ENCODE measurements around the gene FGD6.

The FGD6 gene

GRCh38 chr12:95070378-95070777 lies 146.9 kb downstream of the FGD6 start:
- no peaks in the 10 kb centered on the region for H3K4me1 ChIP-seq
- no peak for DNase-seq
- no peak overlapping the region for H3K4me3 ChIP-seq (ENCODE audit: low read depth, low read length)
- TF ChIP-seq CTCF (IDR thresholded peaks at IDR 0.05; ENCODE audit: low read depth, low read length): no peak
- H3K9me3 ChIP-seq: no peaks in the 10 kb centered on the region
- no peaks in the 10 kb centered on the region for H3K27me3 ChIP-seq
- peaks cover 13% of the 10 kb centered on the region for H3K36me3 ChIP-seq

GRCh38 chr12:95066091-95066855 lies 151.0 kb downstream of the FGD6 start:
- Histone ChIP-seq H3K9me3 (no peaks in the 10 kb centered on the region), H3K36me3 (peaks cover 31% of the 10 kb centered on the region), H3K4me3 (ENCODE audit: low read depth, low read length) (no peak overlapping the region), H3K4me1 (no peaks in the 10 kb centered on the region), H3K27me3 (no peaks in the 10 kb centered on the region)
- DNase-seq: no peak
- no peak for TF ChIP-seq CTCF (IDR thresholded peaks at IDR 0.05; ENCODE audit: low read depth, low read length)

- H3K4me1 ChIP-seq: no peaks in the 10 kb centered on the region
- no peak overlapping the region for H3K4me3 ChIP-seq (ENCODE audit: low read depth, low read length)
- H3K36me3 ChIP-seq: peaks cover 50% of the 10 kb centered on the region
These were observed 156.3 kb downstream of the FGD6 start for GRCh38 chr12:95060951-95061350.

GRCh38 chr12:95059984-95060383 lies 157.3 kb downstream of the FGD6 start:
- no peak overlapping the region for H3K4me3 ChIP-seq (ENCODE audit: low read depth, low read length)
- no peak for TF ChIP-seq CTCF (IDR thresholded peaks at IDR 0.05; ENCODE audit: low read depth, low read length)
- H3K27me3 ChIP-seq: no peaks in the 10 kb centered on the region
- no peaks in the 10 kb centered on the region for H3K9me3 ChIP-seq
- DNase-seq: no peak
- no peaks in the 10 kb centered on the region for H3K4me1 ChIP-seq
- peaks cover 56% of the 10 kb centered on the region for H3K36me3 ChIP-seq

More at GRCh38 chr12:95060951-95061350, 156.3 kb downstream of the FGD6 start:
- no peaks in the 10 kb centered on the region for H3K9me3 ChIP-seq
- no peaks in the 10 kb centered on the region for H3K27me3 ChIP-seq
- no peak for DNase-seq
- TF ChIP-seq CTCF (IDR thresholded peaks at IDR 0.05; ENCODE audit: low read depth, low read length): no peak

- Histone ChIP-seq H3K4me3 (ENCODE audit: low read depth, low read length) (no peak overlapping the region), H3K9me3 (no peaks in the 10 kb centered on the region), H3K36me3 (peaks cover 58% of the 10 kb centered on the region), H3K27me3 (no peaks in the 10 kb centered on the region), H3K4me1 (no peaks in the 10 kb centered on the region)
- no peak for DNase-seq
- TF ChIP-seq CTCF (IDR thresholded peaks at IDR 0.05; ENCODE audit: low read depth, low read length): no peak
These were observed 159.8 kb downstream of the FGD6 start for GRCh38 chr12:95057424-95057823.

GRCh38 chr12:95055057-95055456 lies 162.2 kb downstream of the FGD6 start:
- Histone ChIP-seq H3K4me1 (no peaks in the 10 kb centered on the region), H3K4me3 (ENCODE audit: low read depth, low read length) (no peak overlapping the region), H3K27me3 (no peaks in the 10 kb centered on the region), H3K9me3 (no peaks in the 10 kb centered on the region), H3K36me3 (peaks cover 45% of the 10 kb centered on the region)
- TF ChIP-seq CTCF (IDR thresholded peaks at IDR 0.05; ENCODE audit: low read depth, low read length): no peak
- no peak for DNase-seq

All from BE2C (cell line).